HepG2 (cell line): ENCODE measurements around the gene JAGN1. TPM values are rescaled to one million over a fixed set of nuclear protein-coding genes. Genes with fewer than 3 reads are reported as not detected.

Experiments used
- FOXJ3 ChIP-seq: sonication (generic); formaldehyde crosslinking; IDR thresholded peaks from 2 replicates; pipeline ENCODE4 v1.4.0; 2020; ENCODE audit warnings: missing genetic modification reagents, mild to moderate bottlenecking, borderline replicate concordance
- GABPB1 ChIP-seq: IDR thresholded peaks from 2 replicates; pipeline ENCODE4 v1.6.1; 2016; ENCODE audit warnings: mild to moderate bottlenecking, missing genetic modification reagents, moderate library complexity, missing compliant biosample characterization
- HMG20B ChIP-seq: conservative IDR thresholded peaks from 2 replicates; pipeline ENCODE4 v1.6.1; 2016; ENCODE audit warnings: missing genetic modification reagents, missing compliant biosample characterization
- HNRNPL ChIP-seq: fragments of 200-400 bp; formaldehyde crosslinking; IDR thresholded peaks from 2 replicates; pipeline ENCODE4 v1.6.1; 2017; ENCODE audit warnings: mild to moderate bottlenecking, low read depth, low read length
- MAZ ChIP-seq, 2 experiments: sonication (generic) in 1 of 2; formaldehyde crosslinking in 1 of 2; IDR thresholded peaks; 2 replicates each; pipeline versions ENCODE4 v1.5.0 to v1.6.1; 2012 to 2020; ENCODE audit warnings: low read depth in 2 of 2, mild to moderate bottlenecking in 2 of 2, borderline replicate concordance in 1 of 2, improper control_type of control experiment in 1 of 2, low read length in 1 of 2, missing genetic modification reagents in 1 of 2, moderate library complexity in 1 of 2
- MBNL3 ChIP-seq: fragments of 250-450 bp; sonication (Bioruptor Pico); conservative IDR thresholded peaks from 2 replicates; pipeline ENCODE4 v1.8.0; 2022; ENCODE audit warnings: mild to moderate bottlenecking, inconsistent platforms
- SIN3A ChIP-seq: IDR thresholded peaks from 2 replicates; pipeline ENCODE4 v1.6.1; 2011; ENCODE audit warnings: low read depth, mild to moderate bottlenecking, control low read depth, low read length, borderline replicate concordance
- ZNF143 ChIP-seq: sonication (generic); formaldehyde crosslinking; IDR thresholded peaks from 2 replicates; pipeline ENCODE4 v1.4.0; 2020; ENCODE audit warnings: missing genetic modification reagents
- ZNF296 ChIP-seq: sonication (generic); formaldehyde crosslinking; conservative IDR thresholded peaks from 2 replicates; pipeline ENCODE4 v1.5.0; 2020; ENCODE audit warnings: mild to moderate bottlenecking, missing genetic modification reagents
- polyA plus RNA-seq, 8 experiments: library from polyadenylated mRNA; depleted of rRNA in 3 of 8; stranded (reverse) in 7 of 8; unstranded in 1 of 8; fragments of >200 nt; fragmentation: Illumina TruSeq in 4 of 8; extraction: Trizol in 4 of 8; gene quantifications; 2 replicates each; pipeline versions ENCODE4 v1.2.1 to v1.2.3, GENCODE V29; 2011 to 2016; ENCODE audit warnings: low read depth in 4 of 8, missing spikeins in 1 of 8, mixed read lengths in 1 of 8; ENCODE audit not compliant: insufficient read depth in 1 of 8
- total RNA-seq, 5 experiments: library from RNA; depleted of rRNA; stranded (reverse); fragments of >200 nt; fragmentation: Illumina TruSeq; extraction: Trizol; gene quantifications; 2 replicates each; pipeline ENCODE4 v1.2.3, GENCODE V29; 2016; ENCODE audit warnings: low read depth in 1 of 5
- TF ChIP-seq, protein P1 (sequence below): IDR thresholded peaks from 2 replicates; pipeline ENCODE4 v1.6.1; 2016; ENCODE audit warnings: missing compliant biosample characterization, missing genetic modification reagents, borderline replicate concordance
- TF ChIP-seq, protein P2 (sequence below): sonication (generic); formaldehyde crosslinking; IDR thresholded peaks from 2 replicates; pipeline ENCODE4 v1.4.0; 2020; ENCODE audit warnings: missing genetic modification reagents
- TF ChIP-seq, protein P3 (sequence below): sonication (generic); formaldehyde crosslinking; conservative IDR thresholded peaks from 2 replicates; pipeline ENCODE4 v1.4.0; 2020; ENCODE audit warnings: mild to moderate bottlenecking, missing genetic modification reagents, moderate library complexity
- TF ChIP-seq, protein P4 (sequence below): sonication (generic); formaldehyde crosslinking; IDR thresholded peaks from 2 replicates; pipeline ENCODE4 v1.4.0; 2020; ENCODE audit warnings: missing genetic modification reagents, mild to moderate bottlenecking, borderline replicate concordance

The JAGN1 gene
- total and polyA plus RNA-seq, 2 of the 13 experiments (the other 11 are each of a cell fraction or from before 2014, with no cell fraction given): 49.9 to 50.9 TPM

DNA sequence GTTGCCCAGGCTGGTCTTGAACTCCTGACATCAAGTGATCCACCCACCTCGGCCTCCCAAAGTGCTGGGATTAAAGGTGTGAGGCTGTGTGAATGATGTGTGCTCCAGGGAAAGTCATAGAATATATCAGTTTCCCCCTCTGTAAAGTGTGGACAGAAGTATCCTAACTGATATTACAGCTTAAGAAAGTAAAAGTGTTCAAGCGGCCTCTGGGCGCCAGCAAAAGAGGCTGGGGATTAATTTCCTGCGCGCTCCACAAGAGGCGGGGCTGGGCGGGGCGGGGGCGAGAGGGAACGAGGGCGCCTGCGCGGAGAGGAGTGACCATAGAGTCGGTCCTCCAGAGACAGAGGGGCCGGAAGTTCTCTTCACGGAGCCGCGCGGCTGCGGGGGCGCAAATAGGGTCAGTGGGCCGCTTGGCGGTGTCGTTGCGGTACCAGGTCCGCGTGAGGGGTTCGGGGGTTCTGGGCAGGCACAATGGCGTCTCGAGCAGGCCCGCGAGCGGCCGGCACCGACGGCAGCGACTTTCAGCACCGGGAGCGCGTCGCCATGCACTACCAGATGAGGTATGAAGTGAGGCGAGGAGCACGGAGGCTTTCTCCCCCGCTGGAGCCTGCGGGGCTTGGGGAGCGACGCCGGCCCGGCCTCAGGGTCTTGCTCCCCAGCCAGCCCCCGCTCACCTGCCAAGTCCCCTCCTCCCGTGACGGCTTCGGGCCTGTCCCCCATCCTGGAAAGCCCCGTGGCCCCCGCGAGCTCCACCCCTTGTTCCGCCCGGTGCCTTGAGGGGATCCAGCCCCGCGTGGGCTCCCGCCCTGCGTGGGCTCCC lies at the start of gene JAGN1 (continued):
- TF ChIP-seq, protein P1, sequence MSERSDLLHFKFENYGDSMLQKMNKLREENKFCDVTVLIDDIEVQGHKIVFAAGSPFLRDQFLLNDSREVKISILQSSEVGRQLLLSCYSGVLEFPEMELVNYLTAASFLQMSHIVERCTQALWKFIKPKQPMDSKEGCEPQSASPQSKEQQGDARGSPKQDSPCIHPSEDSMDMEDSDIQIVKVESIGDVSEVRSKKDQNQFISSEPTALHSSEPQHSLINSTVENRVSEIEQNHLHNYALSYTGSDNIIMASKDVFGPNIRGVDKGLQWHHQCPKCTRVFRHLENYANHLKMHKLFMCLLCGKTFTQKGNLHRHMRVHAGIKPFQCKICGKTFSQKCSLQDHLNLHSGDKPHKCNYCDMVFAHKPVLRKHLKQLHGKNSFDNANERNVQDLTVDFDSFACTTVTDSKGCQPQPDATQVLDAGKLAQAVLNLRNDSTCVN: no peak; the same call in 1 of the 2 replicates
- TF ChIP-seq, protein P2, sequence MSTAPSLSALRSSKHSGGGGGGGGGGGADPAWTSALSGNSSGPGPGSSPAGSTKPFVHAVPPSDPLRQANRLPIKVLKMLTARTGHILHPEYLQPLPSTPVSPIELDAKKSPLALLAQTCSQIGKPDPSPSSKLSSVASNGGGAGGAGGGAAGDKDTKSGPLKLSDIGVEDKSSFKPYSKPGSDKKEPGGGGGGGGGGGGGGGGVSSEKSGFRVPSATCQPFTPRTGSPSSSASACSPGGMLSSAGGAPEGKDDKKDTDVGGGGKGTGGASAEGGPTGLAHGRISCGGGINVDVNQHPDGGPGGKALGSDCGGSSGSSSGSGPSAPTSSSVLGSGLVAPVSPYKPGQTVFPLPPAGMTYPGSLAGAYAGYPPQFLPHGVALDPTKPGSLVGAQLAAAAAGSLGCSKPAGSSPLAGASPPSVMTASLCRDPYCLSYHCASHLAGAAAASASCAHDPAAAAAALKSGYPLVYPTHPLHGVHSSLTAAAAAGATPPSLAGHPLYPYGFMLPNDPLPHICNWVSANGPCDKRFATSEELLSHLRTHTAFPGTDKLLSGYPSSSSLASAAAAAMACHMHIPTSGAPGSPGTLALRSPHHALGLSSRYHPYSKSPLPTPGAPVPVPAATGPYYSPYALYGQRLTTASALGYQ (CRISPR knock-in tag): 0 out of 2 replicates have a peak, but pooled peaks have one; percentile 51
- TF ChIP-seq HNRNPL: 0 out of 2 replicates have a peak, but pooled peaks have one; percentile 61
- TF ChIP-seq ZNF296 (CRISPR knock-in tag): no peak
- TF ChIP-seq, protein P3, sequence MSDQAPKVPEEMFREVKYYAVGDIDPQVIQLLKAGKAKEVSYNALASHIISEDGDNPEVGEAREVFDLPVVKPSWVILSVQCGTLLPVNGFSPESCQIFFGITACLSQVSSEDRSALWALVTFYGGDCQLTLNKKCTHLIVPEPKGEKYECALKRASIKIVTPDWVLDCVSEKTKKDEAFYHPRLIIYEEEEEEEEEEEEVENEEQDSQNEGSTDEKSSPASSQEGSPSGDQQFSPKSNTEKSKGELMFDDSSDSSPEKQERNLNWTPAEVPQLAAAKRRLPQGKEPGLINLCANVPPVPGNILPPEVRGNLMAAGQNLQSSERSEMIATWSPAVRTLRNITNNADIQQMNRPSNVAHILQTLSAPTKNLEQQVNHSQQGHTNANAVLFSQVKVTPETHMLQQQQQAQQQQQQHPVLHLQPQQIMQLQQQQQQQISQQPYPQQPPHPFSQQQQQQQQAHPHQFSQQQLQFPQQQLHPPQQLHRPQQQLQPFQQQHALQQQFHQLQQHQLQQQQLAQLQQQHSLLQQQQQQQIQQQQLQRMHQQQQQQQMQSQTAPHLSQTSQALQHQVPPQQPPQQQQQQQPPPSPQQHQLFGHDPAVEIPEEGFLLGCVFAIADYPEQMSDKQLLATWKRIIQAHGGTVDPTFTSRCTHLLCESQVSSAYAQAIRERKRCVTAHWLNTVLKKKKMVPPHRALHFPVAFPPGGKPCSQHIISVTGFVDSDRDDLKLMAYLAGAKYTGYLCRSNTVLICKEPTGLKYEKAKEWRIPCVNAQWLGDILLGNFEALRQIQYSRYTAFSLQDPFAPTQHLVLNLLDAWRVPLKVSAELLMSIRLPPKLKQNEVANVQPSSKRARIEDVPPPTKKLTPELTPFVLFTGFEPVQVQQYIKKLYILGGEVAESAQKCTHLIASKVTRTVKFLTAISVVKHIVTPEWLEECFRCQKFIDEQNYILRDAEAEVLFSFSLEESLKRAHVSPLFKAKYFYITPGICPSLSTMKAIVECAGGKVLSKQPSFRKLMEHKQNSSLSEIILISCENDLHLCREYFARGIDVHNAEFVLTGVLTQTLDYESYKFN (CRISPR knock-in tag): peak; percentile 63
- TF ChIP-seq, protein P4, sequence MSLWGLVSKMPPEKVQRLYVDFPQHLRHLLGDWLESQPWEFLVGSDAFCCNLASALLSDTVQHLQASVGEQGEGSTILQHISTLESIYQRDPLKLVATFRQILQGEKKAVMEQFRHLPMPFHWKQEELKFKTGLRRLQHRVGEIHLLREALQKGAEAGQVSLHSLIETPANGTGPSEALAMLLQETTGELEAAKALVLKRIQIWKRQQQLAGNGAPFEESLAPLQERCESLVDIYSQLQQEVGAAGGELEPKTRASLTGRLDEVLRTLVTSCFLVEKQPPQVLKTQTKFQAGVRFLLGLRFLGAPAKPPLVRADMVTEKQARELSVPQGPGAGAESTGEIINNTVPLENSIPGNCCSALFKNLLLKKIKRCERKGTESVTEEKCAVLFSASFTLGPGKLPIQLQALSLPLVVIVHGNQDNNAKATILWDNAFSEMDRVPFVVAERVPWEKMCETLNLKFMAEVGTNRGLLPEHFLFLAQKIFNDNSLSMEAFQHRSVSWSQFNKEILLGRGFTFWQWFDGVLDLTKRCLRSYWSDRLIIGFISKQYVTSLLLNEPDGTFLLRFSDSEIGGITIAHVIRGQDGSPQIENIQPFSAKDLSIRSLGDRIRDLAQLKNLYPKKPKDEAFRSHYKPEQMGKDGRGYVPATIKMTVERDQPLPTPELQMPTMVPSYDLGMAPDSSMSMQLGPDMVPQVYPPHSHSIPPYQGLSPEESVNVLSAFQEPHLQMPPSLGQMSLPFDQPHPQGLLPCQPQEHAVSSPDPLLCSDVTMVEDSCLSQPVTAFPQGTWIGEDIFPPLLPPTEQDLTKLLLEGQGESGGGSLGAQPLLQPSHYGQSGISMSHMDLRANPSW (CRISPR knock-in tag): no peak
- no peak for TF ChIP-seq HMG20B (CRISPR knock-in tag)
- peak; percentile 34; the same call in 1 of the 2 replicates for TF ChIP-seq ZNF143 (CRISPR knock-in tag)
- TF ChIP-seq GABPB1 (CRISPR knock-in tag): peak; percentile 98
- TF ChIP-seq FOXJ3 (CRISPR knock-in tag): peak; percentile 61; the same call in 1 of the 2 replicates
- TF ChIP-seq MAZ (IDR thresholded peaks at IDR 0.05; ENCODE audit: borderline replicate concordance, low read depth, low read length): no peak
- TF ChIP-seq MAZ (CRISPR knock-in tag; IDR thresholded peaks at IDR 0.05; ENCODE audit: low read depth): peak; percentile 90
- TF ChIP-seq MBNL3 (CRISPR knock-in tag): no peak
- TF ChIP-seq SIN3A: peak; percentile 80; the same call in 1 of the 2 replicates
